Lung (tissue), 12 donors: ENCODE measurements around the gene MBP. TPM values are rescaled to one million over a fixed set of nuclear protein-coding genes. Genes with fewer than 3 reads are reported as not detected.

Experiments used
- ATAC-seq: fragments of 200-7000 bp; cut with Tn5 transposase; one replicate; pipeline ENCODE4 v1.9.1; 2020; ENCODE audit warnings: moderate number of reproducible peaks; ENCODE audit not compliant: insufficient read depth, low FRiP score
- DNase-seq, 3 donors: peaks; one replicate each; pipeline ENCODE4 v3.0.0-alpha.2; 2013 to 2017
- H3K27ac ChIP-seq, 2 donors: one replicate each; pipeline ENCODE4 v1.5.1; 2013; ENCODE audit warnings: mild to moderate bottlenecking in 2 of 2, moderate library complexity in 2 of 2, control low read depth in 1 of 2, inconsistent platforms in 1 of 2, low read depth in 1 of 2, low read length in 1 of 2
- H3K27me3 ChIP-seq, 3 donors: one replicate each; pipeline ENCODE4 v1.5.1; 2013; ENCODE audit warnings: low read length in 2 of 3; ENCODE audit not compliant: control insufficient read depth in 3 of 3, insufficient read depth in 3 of 3
- H3K36me3 ChIP-seq, 4 donors: one replicate each; pipeline ENCODE4 v1.5.1; 2013; ENCODE audit warnings: low read length in 4 of 4, mild to moderate bottlenecking in 1 of 4, moderate library complexity in 1 of 4; ENCODE audit not compliant: control insufficient read depth in 4 of 4, insufficient read depth in 4 of 4
- H3K4me1 ChIP-seq, 5 donors: one replicate each; pipeline ENCODE4 v1.5.1; 2013; ENCODE audit warnings: low read length in 5 of 5, mild to moderate bottlenecking in 2 of 5, moderate library complexity in 1 of 5; ENCODE audit not compliant: control insufficient read depth in 5 of 5, insufficient read depth in 5 of 5
- H3K4me3 ChIP-seq: one replicate; pipeline ENCODE4 v1.5.1; 2013; ENCODE audit warnings: mild to moderate bottlenecking, control low read depth, moderate library complexity
- H3K9ac ChIP-seq, 2 donors: one replicate each; pipeline ENCODE4 v1.5.1; 2013; ENCODE audit warnings: low read length in 2 of 2, control low read depth in 1 of 2; ENCODE audit not compliant: insufficient read depth in 1 of 2
- H3K9me3 ChIP-seq, 4 donors: one replicate each; pipeline ENCODE4 v1.5.1; 2013; ENCODE audit warnings: low read length in 3 of 4, mild to moderate bottlenecking in 1 of 4, moderate library complexity in 1 of 4; ENCODE audit not compliant: control insufficient read depth in 4 of 4, insufficient read depth in 3 of 4
- WGBS, 2 donors: extraction: QIAGEN DNeasy Blood & Tissue Kit; methylation state at CpG; one replicate each; pipeline ENCODE4 v1.1.7; 2013; 5-methylcytosine and 5-hydroxymethylcytosine counted together
- polyA plus RNA-seq, 2 donors: library from polyadenylated mRNA; stranded (reverse); fragments of 200-250 nt; gene quantifications; one replicate each; pipeline ENCODE4 v1.2.1, GENCODE V29; 2013
- total RNA-seq, 2 donors: library from RNA; depleted of rRNA in 1 of 2; stranded (reverse); fragments of >200 nt in 1 of 2; gene quantifications; one replicate each; pipeline ENCODE4 v1.2.1, GENCODE V29; 2014 to 2021
- TF ChIP-seq, protein P1 (sequence below): IDR thresholded peaks from 2 replicates; pipeline ENCODE4 v1.5.1; 2012; ENCODE audit warnings: mild to moderate bottlenecking; ENCODE audit errors: control extremely low read depth, extremely low read depth
- donor health status: control.
- donor health status: control.
- donor health status: Bipolar disorder and iron deficiency.
- donor health status: healthy.
- donor health status: DM: yes; HTN: yes; CAD: no.

The MBP gene
- total and polyA plus RNA-seq, 4 donors: 15.6 to 64.1 (median 30.9) TPM

DNA sequence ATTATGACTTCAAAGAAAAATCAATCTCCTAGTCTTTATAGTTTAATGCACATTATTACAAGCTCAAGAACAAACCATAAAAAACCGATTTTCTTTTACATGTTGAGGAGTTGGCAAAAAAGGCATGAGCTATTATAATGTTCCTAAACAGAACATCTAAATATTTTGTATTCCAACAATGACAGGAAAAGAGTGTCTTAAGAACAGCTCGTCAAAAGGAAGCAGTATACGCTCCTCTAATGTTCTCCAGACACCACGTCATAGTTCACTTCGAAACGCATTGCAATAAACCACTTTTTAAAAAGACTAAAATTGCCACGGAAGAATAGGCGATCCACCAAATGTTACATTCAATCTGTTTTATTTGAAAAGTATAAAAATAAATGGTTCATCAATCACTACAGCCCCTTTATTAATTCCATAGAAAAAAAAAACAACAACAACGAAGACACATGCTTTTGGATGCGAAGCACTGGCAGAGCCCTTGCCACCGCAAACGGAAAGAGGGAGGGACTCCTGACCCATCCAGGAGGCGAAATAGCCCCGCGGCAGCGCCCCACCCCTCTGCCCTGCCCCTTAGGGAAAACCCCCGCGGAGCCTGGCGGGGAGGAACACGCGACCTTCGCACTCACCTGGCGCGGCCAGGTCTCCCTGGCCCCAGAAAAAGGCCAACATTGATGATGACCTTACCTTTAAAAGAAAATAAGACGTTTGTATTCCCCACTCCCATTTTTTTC, 45.8 kb downstream of the MBP start:
- whole genome bisulfite sequencing, 2 donors: 33 to 71% methylated on average over 25 of the region's 25 CpGs
- DNase-seq: no peak
- TF ChIP-seq, protein P1, sequence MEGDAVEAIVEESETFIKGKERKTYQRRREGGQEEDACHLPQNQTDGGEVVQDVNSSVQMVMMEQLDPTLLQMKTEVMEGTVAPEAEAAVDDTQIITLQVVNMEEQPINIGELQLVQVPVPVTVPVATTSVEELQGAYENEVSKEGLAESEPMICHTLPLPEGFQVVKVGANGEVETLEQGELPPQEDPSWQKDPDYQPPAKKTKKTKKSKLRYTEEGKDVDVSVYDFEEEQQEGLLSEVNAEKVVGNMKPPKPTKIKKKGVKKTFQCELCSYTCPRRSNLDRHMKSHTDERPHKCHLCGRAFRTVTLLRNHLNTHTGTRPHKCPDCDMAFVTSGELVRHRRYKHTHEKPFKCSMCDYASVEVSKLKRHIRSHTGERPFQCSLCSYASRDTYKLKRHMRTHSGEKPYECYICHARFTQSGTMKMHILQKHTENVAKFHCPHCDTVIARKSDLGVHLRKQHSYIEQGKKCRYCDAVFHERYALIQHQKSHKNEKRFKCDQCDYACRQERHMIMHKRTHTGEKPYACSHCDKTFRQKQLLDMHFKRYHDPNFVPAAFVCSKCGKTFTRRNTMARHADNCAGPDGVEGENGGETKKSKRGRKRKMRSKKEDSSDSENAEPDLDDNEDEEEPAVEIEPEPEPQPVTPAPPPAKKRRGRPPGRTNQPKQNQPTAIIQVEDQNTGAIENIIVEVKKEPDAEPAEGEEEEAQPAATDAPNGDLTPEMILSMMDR: no peak
- no peaks in the 10 kb centered on the region for H3K9me3 ChIP-seq
- H3K36me3 ChIP-seq: no peaks in the 10 kb centered on the region
- H3K27me3 ChIP-seq: peaks cover 0 to 24% (median 14%) of the 10 kb centered on the region in 3 donors
- ATAC-seq: no peak
- H3K9ac ChIP-seq: no peak overlapping the region
- H3K4me1 ChIP-seq: peaks cover 0 to 26% (median 9%) of the 10 kb centered on the region in 5 donors
- peak overlapping the region; percentile 13 to 87 for H3K27ac ChIP-seq
- peak overlapping the region; percentile 5 for H3K4me3 ChIP-seq

DNA sequence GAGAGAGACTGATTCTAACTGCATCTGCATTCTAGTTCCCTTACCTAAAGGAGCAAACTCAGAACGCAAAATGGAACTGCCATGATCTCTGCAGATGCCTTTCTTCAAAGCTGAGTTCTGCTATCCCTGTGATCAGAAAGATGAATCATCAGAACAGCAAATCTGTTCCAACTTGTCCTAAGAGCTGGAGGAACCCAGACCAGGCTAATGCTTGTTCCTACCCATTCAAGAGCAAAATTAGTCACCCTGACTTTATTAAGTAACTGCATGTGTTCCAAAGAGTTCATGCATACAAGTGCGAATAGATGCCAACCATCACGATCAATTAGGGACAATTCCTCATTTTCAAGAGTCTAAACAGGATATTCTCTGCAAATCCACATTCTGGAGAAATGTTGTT, 46.5 kb downstream of the MBP start:
- Histone ChIP-seq H3K9ac (no peak overlapping the region), H3K27ac (peak overlapping the region in 1 of 2 donors; percentile 26), H3K27me3 (peaks cover 0 to 22% (median 14%) of the 10 kb centered on the region in 3 donors), H3K4me1 (peaks cover 0 to 26% (median 9%) of the 10 kb centered on the region in 5 donors), H3K4me3 (no peak overlapping the region), H3K9me3 (no peaks in the 10 kb centered on the region), H3K36me3 (no peaks in the 10 kb centered on the region)
- 60 to 77% methylated on average over 3 of the region's 3 CpGs for WGBS, 2 donors
- DNase-seq: no peak
- ATAC-seq: no peak
- TF ChIP-seq, protein P1: no peak

DNA sequence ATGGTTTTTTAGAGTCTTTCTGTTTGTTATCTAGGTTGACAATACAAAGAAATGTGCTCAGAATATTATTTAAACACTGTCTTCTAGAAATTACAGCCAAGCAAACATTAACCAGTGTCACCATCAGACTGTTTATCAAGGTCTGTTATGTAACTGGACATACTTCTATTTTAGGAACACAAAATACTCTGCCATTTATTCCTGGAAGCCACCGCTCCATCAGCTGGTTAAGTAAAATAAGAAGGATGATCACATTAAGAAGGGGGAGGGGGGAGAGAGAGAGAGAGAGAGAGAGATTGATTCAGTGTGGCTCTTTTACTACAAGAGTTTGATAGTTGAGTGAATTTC, 47.9 kb downstream of the MBP start:
- H3K4me3 ChIP-seq: no peak overlapping the region
- ATAC-seq: no peak
- TF ChIP-seq, protein P1: no peak
- no peak overlapping the region for H3K9ac ChIP-seq
- 17 to 36% methylated on average over 1 of the region's 1 CpG for WGBS, 2 donors
- H3K9me3 ChIP-seq: no peaks in the 10 kb centered on the region
- H3K27ac ChIP-seq: no peak overlapping the region
- peaks cover 0 to 24% (median 9%) of the 10 kb centered on the region in 5 donors for H3K4me1 ChIP-seq
- peaks cover 0 to 16% (median 14%) of the 10 kb centered on the region in 3 donors for H3K27me3 ChIP-seq
- no peaks in the 10 kb centered on the region for H3K36me3 ChIP-seq
- no peak for DNase-seq
